Activated B cell treated with CpG ODN at 0.5 μM for 24 hours (primary cell): ENCODE measurements around the gene SERTAD2. TPM values are rescaled to one million over a fixed set of nuclear protein-coding genes. Genes with fewer than 3 reads are reported as not detected.
A peak's percentile ranks its signal among the peaks of the same experiment; 100 is the strongest.

Source experiments
- ATAC-seq: fragments of 200-7000 bp; cut with Tn5 transposase; one replicate; pipeline ENCODE4 v1.10.0; 2021; ENCODE audit warnings: low read depth, mild to moderate bottlenecking, moderate library complexity
- CTCF ChIA-PET: fragments of 350-600 bp; sonication (Branson Sonifier 250); formaldehyde crosslinking; loops from one replicate; lab custom pipeline; 2021; ENCODE audit warnings: antibody characterized with exemption; lab: Charles Lee
- POLR2A ChIA-PET: fragments of 350-600 bp; sonication (Branson Sonifier 250); formaldehyde crosslinking; loops from one replicate; lab custom pipeline; 2021; ENCODE audit warnings: antibody characterized with exemption; lab: Charles Lee
- DNase-seq: peaks from one replicate; pipeline ENCODE4 v3.0.0; 2022
- H3K27ac Mint-ChIP-seq: one replicate; pipeline ENCODE4 v1.8.0; 2020; ENCODE audit warnings: mixed read lengths
- H3K27me3 Mint-ChIP-seq: one replicate; pipeline ENCODE4 v1.8.0; 2021; ENCODE audit warnings: mixed read lengths
- H3K36me3 Mint-ChIP-seq: one replicate; pipeline ENCODE4 v1.8.0; 2021; ENCODE audit warnings: low read depth, mixed read lengths
- H3K4me1 Mint-ChIP-seq: one replicate; pipeline ENCODE4 v1.8.0; 2021; ENCODE audit warnings: mixed read lengths
- H3K4me3 Mint-ChIP-seq: one replicate; pipeline ENCODE4 v1.8.0; 2020; ENCODE audit warnings: mild to moderate bottlenecking, mixed read lengths
- H3K9me3 Mint-ChIP-seq: one replicate; pipeline ENCODE4 v1.8.0; 2020; ENCODE audit warnings: mixed read lengths
- CTCF ChIP-seq: fragments of 200-600 bp; IDR thresholded peaks from one replicate; pipeline ENCODE4 v1.8.0; 2022; ENCODE audit warnings: antibody characterized with exemption, mild to moderate bottlenecking
- intact Hi-C: fragments of 100-400 bp; cut with micrococcal nuclease; formaldehyde crosslinking; loops from one replicate; pipeline ENCODE4 v1.15.1; 2024
- total RNA-seq: library from RNA; stranded (reverse); gene quantifications from 2 replicates; pipeline ENCODE4 v1.2.3, GENCODE V29; 2022

SERTAD2 gene
- 45.6 and 47.3 TPM in 2 replicates for total RNA-seq

- CTCF ChIA-PET: interaction anchor here (0.6 to 6.2 kb wide), 25 partner anchors 9 to 400 kb away, joined by 3 to 52 read pairs (median 3); partner anchors contain the start of gene AFTPH
These were observed at the start of gene SERTAD2 for GRCh38 chr2:64653109-64654062. SERTAD2 (minus strand) TSS chr2:64653913; CDS start chr2:64636871, 17,042 bp downstream.

DNA sequence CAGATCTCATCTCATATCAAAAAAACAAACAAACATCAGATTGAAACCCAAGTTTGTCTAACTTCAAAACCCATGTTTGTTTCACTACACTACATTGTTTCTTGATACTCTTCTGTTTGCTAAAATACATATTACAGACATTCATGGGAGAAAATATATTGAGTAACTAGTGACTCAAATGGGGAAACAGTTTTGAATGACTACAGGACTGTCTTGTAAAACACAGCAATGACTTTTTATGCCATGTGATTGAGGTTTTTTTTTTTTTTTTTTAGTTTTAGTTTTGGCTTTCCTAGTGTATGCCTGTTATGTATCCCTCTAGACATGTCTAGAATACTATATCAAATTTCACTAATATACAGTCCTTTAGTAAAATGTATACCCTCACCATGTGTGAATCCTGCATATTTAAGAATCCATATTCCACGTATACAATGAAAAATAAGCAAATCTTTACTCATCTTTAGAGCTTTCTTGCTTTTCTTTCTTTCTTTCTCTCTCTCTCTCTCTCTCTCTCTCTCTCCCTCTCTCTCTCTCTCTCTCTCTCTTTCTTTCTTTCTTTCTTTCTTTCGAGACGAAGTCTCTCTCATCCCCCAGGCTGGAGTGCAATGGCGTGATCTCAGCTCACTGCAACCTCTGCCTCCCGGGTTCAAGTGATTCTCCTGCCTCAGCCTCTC lies 46.6 kb upstream of the SERTAD2 start:
- H3K36me3 Mint-ChIP-seq: no peaks in the 10 kb centered on the region
- H3K4me3 Mint-ChIP-seq: peak overlapping the region; percentile 36
- no peak for TF ChIP-seq CTCF
- ATAC-seq (peak; percentile 19), DNase-seq (no peak)
- POLR2A ChIA-PET: interaction anchor here (0.6 to 1.2 kb wide), 7 partner anchors 13 to 287 kb away, joined by 3 to 7 read pairs (median 3); no protein-coding TSS in a partner anchor
- intact Hi-C loops: loop anchor here (1.0 kb wide), 1 partner anchor 50 kb away; no protein-coding TSS in a partner anchor
- peaks cover 51% of the 10 kb centered on the region for H3K4me1 Mint-ChIP-seq
- CTCF ChIA-PET: interaction anchor here (0.7 to 1.3 kb wide), 2 partner anchors 45 to 54 kb away, joined by 3 read pairs; no protein-coding TSS in a partner anchor
- peak overlapping the region; percentile 89 for H3K27ac Mint-ChIP-seq
- no peaks in the 10 kb centered on the region for H3K27me3 Mint-ChIP-seq
- H3K9me3 Mint-ChIP-seq: no peaks in the 10 kb centered on the region

More at GRCh38 chr2:64653109-64654062, at the start of gene SERTAD2:
- ATAC-seq: peak; percentile 79
- peaks cover 82% of the 10 kb centered on the region for H3K4me1 Mint-ChIP-seq
- POLR2A ChIA-PET: interaction anchor here (0.5 to 15.4 kb wide), 57 partner anchors 9 to 574 kb away, joined by 3 to 439 read pairs (median 6); partner anchors contain the start of genes ACTR2, AFTPH and CEP68
- H3K36me3 Mint-ChIP-seq: peaks cover 7% of the 10 kb centered on the region
- H3K27ac Mint-ChIP-seq: peak within 1 kb of the TSS; percentile 93
- intact Hi-C loops: loop anchor here (1.0 kb wide), 6 partner anchors 10 to 178 kb away; no protein-coding TSS in a partner anchor
- DNase-seq: peak; percentile 84
- H3K4me3 Mint-ChIP-seq: peak within 1 kb of the TSS; percentile 91
- no peak for TF ChIP-seq CTCF
- no peaks in the 10 kb centered on the region for H3K27me3 Mint-ChIP-seq
- H3K9me3 Mint-ChIP-seq: no peaks in the 10 kb centered on the region

DNA sequence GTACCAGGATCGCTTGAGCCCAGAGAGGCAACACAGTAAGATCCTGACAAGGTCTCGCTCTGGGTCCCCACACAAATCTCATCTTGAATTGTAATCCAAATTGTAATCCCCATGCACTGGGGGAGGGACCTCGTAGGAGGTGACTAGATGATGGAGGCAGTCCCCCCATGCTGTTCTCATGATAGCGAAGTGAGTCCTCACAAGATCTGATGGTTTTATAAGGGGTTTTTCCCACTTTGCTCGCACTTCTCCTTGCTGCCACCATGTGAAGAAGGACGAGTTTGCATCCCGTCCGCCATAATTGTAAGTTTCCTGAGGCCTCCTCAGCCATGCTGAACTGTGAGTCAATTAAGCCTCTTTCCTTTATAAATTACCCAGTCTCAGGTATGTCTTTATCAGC lies 46.0 kb upstream of the SERTAD2 start:
- intact Hi-C loops: loop anchor here (1.0 to 2.0 kb wide), 9 partner anchors 15 to 166 kb away; partner anchors contain the start of gene SERTAD2
- ATAC-seq: peak; percentile 60
- ChIA-PET POLR2A (interaction anchor here (1.2 to 4.8 kb wide), 7 partner anchors 33 to 288 kb away, joined by 3 to 56 read pairs (median 4); partner anchors contain the start of gene SERTAD2), CTCF (no interaction called here)
- Mint-ChIP-seq H3K9me3 (no peaks in the 10 kb centered on the region), H3K27me3 (no peaks in the 10 kb centered on the region), H3K4me3 (peak overlapping the region; percentile 36), H3K36me3 (no peaks in the 10 kb centered on the region), H3K4me1 (peaks cover 51% of the 10 kb centered on the region), H3K27ac (peak overlapping the region; percentile 89)
- no peak for TF ChIP-seq CTCF
- peak; percentile 24 for DNase-seq

GRCh38 chr2:64698668-64699444 lies 45.1 kb upstream of the SERTAD2 start:
- no peak for TF ChIP-seq CTCF
- Mint-ChIP-seq H3K27ac (peak overlapping the region; percentile 89), H3K4me3 (peak overlapping the region; percentile 52), H3K27me3 (no peaks in the 10 kb centered on the region), H3K36me3 (no peaks in the 10 kb centered on the region), H3K9me3 (no peaks in the 10 kb centered on the region), H3K4me1 (peaks cover 51% of the 10 kb centered on the region)
- no peak for DNase-seq
- intact Hi-C loops: loop anchor here (1.0 to 2.0 kb wide), 8 partner anchors 14 to 166 kb away; partner anchors contain the start of gene SERTAD2
- peak; percentile 86 for ATAC-seq
- ChIA-PET POLR2A (interaction anchor here (0.5 to 4.8 kb wide), 12 partner anchors 15 to 133 kb away, joined by 3 to 56 read pairs (median 4); partner anchors contain the start of gene SERTAD2), CTCF (no interaction called here)
